GM21381 (cell line): ENCODE results near the gene AGXT.

ENCODE experiments used
- ATAC-seq: cut with Tn5 transposase; IDR thresholded peaks from one replicate; pipeline ENCODE4 v1.9.1; 2021; ENCODE audit warnings: mild to moderate bottlenecking, moderate library complexity; ENCODE audit not compliant: unreplicated experiment

The AGXT gene

DNA sequence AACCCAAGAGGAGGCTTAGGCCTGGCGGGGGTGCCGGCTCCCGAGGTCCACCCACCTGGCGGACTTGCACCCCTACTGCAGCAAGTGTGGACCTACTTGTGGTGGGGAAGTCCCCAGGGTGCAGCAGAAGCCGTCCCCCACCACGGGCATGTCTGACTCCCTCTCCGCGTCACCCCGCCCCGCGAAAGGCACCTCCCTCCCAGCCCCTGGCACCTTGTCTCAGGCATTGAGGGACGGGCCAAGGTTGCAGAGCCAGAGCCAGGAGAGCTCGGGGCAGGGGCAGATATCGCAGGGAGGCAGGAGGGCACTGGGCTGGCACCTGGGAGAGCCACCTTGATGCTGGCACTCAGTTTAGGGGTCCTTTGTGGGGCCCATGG is 56.6 kb downstream of the AGXT start:
- no peak for ATAC-seq

DNA sequence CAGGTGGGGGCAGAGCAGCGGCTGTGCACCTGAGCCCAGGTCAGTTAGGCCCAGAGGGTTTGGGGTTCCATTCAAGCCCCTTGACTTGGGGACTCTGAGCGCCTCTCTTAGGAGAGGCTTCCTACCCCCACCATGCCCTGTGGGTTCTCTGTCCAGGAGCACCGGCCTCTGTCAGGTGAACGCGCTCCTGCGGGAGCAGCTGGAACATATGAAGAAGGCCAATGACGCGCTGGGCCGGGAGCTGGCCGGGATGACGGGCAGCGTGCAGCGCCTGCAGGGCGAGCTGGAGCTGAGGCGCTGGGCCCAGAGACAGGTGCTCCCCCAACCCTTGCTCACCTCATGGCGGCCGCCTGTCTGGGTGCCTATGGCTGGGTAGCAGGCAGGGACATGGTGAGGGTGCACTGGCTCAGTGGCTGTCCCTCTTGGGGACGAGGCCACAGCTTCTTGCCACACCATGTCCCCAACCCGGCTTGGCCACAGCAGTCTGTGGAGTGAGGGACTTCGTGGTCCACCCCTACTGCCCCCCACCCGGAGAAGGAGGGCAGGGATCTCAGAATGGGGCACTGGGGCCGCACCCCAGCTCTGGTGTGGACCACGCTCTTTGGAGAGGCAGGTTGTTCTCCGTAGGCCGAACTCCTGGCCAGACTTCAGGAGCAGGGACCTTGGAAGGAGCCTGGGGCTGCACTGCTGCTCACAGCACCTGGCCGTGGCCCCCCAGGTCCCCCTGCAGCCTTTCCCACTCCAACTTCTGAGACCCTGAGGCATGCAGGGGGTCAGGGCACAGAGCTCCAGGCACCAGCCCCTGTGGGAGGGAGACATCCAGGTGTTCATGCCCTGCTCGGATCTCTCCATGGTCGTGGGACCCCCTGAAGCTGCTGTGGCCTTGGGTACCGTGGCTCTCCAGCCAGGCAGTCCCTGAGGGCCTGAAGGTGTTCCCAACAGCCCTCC is 57.2 kb downstream of the AGXT start:
- ATAC-seq: no peak

DNA sequence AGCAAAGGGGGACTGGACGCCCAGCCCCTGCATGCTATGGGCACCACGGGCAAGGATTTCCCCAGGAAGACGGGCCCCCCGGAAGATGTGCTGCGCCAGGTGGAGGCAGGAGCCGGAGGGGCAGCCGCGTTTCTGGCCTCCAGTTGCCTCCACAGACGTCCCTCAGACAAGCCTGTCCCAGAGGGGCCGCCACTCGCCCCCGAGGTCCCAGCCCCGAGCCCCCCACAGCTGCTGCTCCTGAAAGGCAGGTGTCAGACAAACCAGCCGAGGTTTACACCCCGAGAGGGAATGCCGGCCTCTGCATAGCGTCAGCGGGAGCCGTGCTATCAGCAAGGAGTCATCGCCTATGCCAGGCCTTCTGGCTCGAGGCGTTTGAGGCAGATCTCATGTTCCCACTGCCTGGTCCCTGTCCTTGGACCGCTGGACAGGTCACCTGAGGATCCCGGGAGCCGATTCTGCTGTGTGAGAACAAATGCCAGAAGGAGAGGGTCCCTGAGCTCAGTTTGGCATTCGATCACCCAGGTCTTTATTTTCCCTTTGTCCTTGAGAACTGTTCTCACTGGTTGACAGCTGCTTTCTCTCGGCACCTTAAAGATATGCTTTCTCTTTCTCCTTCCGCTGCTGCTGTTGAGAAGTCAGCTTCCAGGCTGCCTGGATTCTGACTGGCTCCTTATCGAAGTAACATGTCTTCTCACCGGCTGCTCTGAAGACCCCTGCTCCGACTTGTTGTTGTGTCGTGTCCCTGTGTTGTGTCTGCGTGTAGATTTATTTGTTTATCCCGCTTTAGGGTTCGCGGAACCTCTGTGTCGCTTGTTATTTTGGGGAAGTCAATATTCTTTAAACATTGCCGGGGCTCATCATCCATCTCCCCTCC is 58.1 kb downstream of the AGXT start:
- no peak for ATAC-seq

DNA sequence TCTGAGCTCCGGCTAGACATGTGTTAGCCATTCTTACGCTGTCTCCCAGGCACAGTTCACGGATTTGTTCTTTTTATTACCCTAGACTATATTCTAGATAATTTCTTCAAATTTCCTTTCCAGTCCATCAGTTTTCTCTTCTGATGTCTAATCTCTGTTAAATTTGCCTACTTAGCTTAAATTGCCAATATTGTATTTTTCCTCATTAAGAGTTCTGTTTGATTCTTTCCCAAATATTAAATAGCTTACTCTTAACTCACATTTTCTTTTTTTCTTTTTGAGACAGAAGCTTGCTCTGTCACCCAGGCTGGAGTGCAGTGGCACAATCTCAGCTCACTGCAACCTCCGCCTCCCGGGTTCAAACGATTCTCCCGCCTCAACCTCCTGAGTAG is 58.8 kb downstream of the AGXT start:
- no peak for ATAC-seq

- ATAC-seq: no peak
Measured at GRCh38 chr2:240928476-240929363, 60.1 kb downstream of the AGXT start.

DNA sequence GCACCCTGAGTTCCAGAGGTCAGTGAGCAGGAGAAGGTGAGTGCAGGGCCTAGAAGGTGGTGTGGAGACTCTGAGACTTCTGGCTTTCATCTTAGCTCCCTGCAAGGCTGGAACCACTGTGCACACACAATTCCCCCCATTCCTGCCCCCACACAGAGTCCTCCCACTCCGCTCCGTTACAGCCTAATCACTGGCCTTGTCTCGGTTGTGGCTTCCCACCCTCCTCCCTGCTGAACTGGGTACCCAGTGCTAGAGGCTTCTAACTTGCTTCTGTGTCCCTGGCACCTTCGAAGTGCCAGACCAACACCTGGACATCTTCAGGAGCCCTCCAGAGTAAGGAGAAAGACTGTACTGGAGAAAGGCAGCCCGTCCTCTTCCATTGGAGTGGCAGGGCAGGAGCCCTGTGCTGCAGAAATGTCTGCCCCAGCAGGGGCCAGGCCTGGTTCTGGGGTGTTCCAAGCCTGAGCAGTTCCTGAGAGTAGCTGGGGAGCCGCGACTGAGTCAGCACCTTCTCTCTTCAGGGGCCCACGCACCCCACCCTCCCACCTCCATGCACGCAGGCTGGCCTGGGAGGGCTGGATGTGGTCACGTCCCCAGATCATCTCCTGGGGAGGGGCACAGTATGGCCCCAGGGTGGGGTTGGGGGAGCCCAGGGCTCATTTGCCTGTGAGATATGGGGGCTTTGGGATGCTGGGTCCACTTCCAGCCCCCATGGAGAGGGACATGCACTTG is 60.9 kb downstream of the AGXT start:
- ATAC-seq: no peak
